ENCODE measurements around the gene AP5S1. TPM values are rescaled to one million over a fixed set of nuclear protein-coding genes. Genes with fewer than 3 reads are reported as not detected.
A peak's percentile ranks its signal among the peaks of the same experiment; 100 is the strongest.
"Not testable (repeated sequence)": the region's sequence is repeated elsewhere in the genome, so short reads cannot be mapped to it uniquely, and the experiment has no call there.

AP5S1 gene
- total RNA-seq, 1 experiment from 2014 or later: 14.1 TPM

- not testable (repeated sequence) for DNase-seq (ENCODE audit: low read depth)
Measured at GRCh38 chr20:3794168-3794567, 26.2 kb upstream of the AP5S1 start.

- DNase-seq (ENCODE audit: low read depth): no peak
Measured at GRCh38 chr20:3794701-3795420, 25.5 kb upstream of the AP5S1 start.

- DNase-seq (ENCODE audit: low read depth): peak; percentile 93
Measured at GRCh38 chr20:3795511-3796468, 24.6 kb upstream of the AP5S1 start, which contains the start of gene CDC25B. Gene CDC25B (plus strand): TSS chr20:3796310. CDS start chr20:3796532, 222 bp downstream.

GRCh38 chr20:3796477-3797225, 23.7 kb upstream of the AP5S1 start:
- DNase-seq (ENCODE audit: low read depth): no peak

- DNase-seq (ENCODE audit: low read depth): no peak
Measured at GRCh38 chr20:3797226-3797545, 23.2 kb upstream of the AP5S1 start.

GRCh38 chr20:3797592-3798372, 22.6 kb upstream of the AP5S1 start:
- DNase-seq (ENCODE audit: low read depth): no peak

- no peak for DNase-seq (ENCODE audit: low read depth)
Measured at GRCh38 chr20:3798373-3798768, 22.0 kb upstream of the AP5S1 start.

- DNase-seq (ENCODE audit: low read depth): no peak
Measured at GRCh38 chr20:3798908-3799248, 21.5 kb upstream of the AP5S1 start.

GRCh38 chr20:3800256-3800877, 20.0 kb upstream of the AP5S1 start:
- no peak for DNase-seq (ENCODE audit: low read depth)

- DNase-seq (ENCODE audit: low read depth): no peak
Measured at GRCh38 chr20:3800878-3801260, 19.5 kb upstream of the AP5S1 start.

- no peak for DNase-seq (ENCODE audit: low read depth)
Measured at GRCh38 chr20:3801299-3801698, 19.0 kb upstream of the AP5S1 start.

GRCh38 chr20:3801846-3802245, 18.5 kb upstream of the AP5S1 start:
- DNase-seq (ENCODE audit: low read depth): no peak

GRCh38 chr20:3802524-3803239, 17.7 kb upstream of the AP5S1 start:
- no peak for DNase-seq (ENCODE audit: low read depth)

GRCh38 chr20:3803289-3803688, 17.1 kb upstream of the AP5S1 start:
- DNase-seq (ENCODE audit: low read depth): no peak

GRCh38 chr20:3803854-3804253, 16.5 kb upstream of the AP5S1 start:
- DNase-seq (ENCODE audit: low read depth): no peak

GRCh38 chr20:3804254-3804751, 16.0 kb upstream of the AP5S1 start:
- DNase-seq (ENCODE audit: low read depth): no peak

GRCh38 chr20:3804781-3805180, 15.6 kb upstream of the AP5S1 start:
- DNase-seq (ENCODE audit: low read depth): no peak

- no peak for DNase-seq (ENCODE audit: low read depth)
Measured at GRCh38 chr20:3808544-3808943, 11.8 kb upstream of the AP5S1 start.

- peak; percentile 99 for DNase-seq (ENCODE audit: low read depth)
Measured at GRCh38 chr20:3811467-3812258, 8.7 kb upstream of the AP5S1 start.
